Breast epithelium (tissue), 3 donors: ENCODE measurements around the gene GPR32.

Experiments used
- POLR2A ChIP-seq: fragments of 450-650 bp; IDR thresholded peaks from one replicate; pipeline ENCODE4 v1.6.1; 2016; ENCODE audit warnings: antibody characterized with exemption, mild to moderate bottlenecking, moderate library complexity
- POLR2AphosphoS5 ChIP-seq, 3 donors: sonication (generic); formaldehyde crosslinking; IDR thresholded peaks; one replicate each; pipeline ENCODE4 v1.6.1; 2017; ENCODE audit warnings: antibody characterized with exemption in 3 of 3
- TF ChIP-seq, protein P1 (sequence below), 3 donors: fragments of 450-650 bp; IDR thresholded peaks; one replicate each; pipeline ENCODE4 v1.5.1; 2016 to 2017; ENCODE audit warnings: antibody characterized with exemption in 3 of 3, mild to moderate bottlenecking in 3 of 3, moderate library complexity in 3 of 3

DNA sequence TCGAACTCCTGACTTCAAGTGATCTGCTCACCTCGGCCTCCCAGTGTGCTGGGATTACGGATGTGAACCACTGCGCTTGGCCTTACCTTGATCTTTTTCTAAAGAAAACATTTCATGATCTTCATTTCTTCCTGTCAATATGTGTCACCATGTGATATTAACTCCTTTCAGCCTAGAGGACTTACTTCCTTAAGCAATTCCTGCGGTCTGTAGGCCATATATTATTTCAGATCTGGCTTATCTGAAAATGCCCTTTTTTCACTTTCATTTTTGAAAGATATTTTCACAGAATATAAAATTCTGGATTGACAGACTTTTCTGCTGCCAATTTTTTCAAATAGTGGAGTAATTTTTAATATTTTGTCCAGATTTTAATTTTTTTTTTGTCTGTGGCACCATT, 2.0 kb upstream of the GPR32 start:
- TF ChIP-seq POLR2A (no peak), POLR2AphosphoS5 (IDR thresholded peaks at IDR 0.05) (no peak)
- TF ChIP-seq, protein P1, sequence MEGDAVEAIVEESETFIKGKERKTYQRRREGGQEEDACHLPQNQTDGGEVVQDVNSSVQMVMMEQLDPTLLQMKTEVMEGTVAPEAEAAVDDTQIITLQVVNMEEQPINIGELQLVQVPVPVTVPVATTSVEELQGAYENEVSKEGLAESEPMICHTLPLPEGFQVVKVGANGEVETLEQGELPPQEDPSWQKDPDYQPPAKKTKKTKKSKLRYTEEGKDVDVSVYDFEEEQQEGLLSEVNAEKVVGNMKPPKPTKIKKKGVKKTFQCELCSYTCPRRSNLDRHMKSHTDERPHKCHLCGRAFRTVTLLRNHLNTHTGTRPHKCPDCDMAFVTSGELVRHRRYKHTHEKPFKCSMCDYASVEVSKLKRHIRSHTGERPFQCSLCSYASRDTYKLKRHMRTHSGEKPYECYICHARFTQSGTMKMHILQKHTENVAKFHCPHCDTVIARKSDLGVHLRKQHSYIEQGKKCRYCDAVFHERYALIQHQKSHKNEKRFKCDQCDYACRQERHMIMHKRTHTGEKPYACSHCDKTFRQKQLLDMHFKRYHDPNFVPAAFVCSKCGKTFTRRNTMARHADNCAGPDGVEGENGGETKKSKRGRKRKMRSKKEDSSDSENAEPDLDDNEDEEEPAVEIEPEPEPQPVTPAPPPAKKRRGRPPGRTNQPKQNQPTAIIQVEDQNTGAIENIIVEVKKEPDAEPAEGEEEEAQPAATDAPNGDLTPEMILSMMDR (IDR thresholded peaks at IDR 0.05) = no peak
